Esophagus muscularis mucosa (tissue), 3 donors: ENCODE data around the gene DNLZ.

Experiments used
- POLR2A ChIP-seq: fragments of 450-650 bp; IDR thresholded peaks from one replicate; pipeline ENCODE4 v1.6.1; 2017; ENCODE audit warnings: antibody characterized with exemption, moderate library complexity, mild to moderate bottlenecking, low read depth
- TF ChIP-seq, protein P1 (sequence below), 3 experiments: fragments of 200-600 bp in 2 of 3; fragments of 450-650 bp in 1 of 3; sonication (generic) in 2 of 3; IDR thresholded peaks; one replicate each; pipeline ENCODE4 v1.5.1; 2017 to 2019; ENCODE audit warnings: antibody characterized with exemption in 3 of 3, mild to moderate bottlenecking in 2 of 3, moderate library complexity in 1 of 3

DNA sequence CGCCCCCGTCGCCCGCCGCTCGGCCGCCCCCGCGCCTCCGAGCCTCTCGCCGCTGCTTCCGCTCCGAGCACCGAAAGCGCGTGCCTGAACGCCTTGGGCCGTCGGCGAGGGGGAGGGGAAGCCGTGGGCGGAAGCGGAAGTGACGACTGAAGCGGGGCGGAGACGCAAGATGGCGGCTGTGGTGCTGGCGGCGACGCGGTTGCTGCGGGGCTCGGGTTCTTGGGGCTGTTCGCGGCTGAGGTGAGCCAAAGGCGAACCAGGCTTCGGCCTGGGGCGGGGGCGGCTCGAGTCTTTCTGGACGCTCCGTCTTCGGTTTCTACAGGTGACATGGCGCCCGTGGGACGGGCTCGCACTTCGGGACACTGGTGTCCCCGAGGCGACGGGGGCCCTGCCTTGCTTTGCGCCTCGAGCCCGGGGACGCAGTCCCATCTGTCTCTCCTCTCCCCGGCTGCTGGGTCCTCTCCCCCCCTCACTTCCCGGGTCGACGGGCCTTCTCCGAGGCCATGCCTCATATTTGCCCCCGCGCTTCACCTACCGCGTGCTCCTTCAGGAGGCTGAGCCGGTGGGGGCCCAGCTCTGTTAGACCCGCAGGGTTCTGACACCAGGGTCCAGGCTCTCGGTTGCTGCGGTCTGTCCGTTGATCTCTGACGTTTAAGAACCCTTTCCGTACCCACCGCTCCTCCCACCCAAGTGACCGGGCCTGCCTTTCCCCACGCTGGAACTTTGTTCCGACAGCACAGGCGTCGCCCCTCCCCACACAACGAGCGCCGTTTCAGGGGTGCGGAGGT is 47.1 kb upstream of the DNLZ start, which contains the start of the genes ENTR1 and PMPCA:
- peak; percentile 87 for TF ChIP-seq POLR2A
- TF ChIP-seq, protein P1, sequence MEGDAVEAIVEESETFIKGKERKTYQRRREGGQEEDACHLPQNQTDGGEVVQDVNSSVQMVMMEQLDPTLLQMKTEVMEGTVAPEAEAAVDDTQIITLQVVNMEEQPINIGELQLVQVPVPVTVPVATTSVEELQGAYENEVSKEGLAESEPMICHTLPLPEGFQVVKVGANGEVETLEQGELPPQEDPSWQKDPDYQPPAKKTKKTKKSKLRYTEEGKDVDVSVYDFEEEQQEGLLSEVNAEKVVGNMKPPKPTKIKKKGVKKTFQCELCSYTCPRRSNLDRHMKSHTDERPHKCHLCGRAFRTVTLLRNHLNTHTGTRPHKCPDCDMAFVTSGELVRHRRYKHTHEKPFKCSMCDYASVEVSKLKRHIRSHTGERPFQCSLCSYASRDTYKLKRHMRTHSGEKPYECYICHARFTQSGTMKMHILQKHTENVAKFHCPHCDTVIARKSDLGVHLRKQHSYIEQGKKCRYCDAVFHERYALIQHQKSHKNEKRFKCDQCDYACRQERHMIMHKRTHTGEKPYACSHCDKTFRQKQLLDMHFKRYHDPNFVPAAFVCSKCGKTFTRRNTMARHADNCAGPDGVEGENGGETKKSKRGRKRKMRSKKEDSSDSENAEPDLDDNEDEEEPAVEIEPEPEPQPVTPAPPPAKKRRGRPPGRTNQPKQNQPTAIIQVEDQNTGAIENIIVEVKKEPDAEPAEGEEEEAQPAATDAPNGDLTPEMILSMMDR (IDR thresholded peaks at IDR 0.05), result peak in 1 of 3 experiments; percentile 15
